ENCODE measurements around the gene ADGRV1. TPM values are rescaled to one million over a fixed set of nuclear protein-coding genes. Genes with fewer than 3 reads are reported as not detected.

ADGRV1 gene, protein sequence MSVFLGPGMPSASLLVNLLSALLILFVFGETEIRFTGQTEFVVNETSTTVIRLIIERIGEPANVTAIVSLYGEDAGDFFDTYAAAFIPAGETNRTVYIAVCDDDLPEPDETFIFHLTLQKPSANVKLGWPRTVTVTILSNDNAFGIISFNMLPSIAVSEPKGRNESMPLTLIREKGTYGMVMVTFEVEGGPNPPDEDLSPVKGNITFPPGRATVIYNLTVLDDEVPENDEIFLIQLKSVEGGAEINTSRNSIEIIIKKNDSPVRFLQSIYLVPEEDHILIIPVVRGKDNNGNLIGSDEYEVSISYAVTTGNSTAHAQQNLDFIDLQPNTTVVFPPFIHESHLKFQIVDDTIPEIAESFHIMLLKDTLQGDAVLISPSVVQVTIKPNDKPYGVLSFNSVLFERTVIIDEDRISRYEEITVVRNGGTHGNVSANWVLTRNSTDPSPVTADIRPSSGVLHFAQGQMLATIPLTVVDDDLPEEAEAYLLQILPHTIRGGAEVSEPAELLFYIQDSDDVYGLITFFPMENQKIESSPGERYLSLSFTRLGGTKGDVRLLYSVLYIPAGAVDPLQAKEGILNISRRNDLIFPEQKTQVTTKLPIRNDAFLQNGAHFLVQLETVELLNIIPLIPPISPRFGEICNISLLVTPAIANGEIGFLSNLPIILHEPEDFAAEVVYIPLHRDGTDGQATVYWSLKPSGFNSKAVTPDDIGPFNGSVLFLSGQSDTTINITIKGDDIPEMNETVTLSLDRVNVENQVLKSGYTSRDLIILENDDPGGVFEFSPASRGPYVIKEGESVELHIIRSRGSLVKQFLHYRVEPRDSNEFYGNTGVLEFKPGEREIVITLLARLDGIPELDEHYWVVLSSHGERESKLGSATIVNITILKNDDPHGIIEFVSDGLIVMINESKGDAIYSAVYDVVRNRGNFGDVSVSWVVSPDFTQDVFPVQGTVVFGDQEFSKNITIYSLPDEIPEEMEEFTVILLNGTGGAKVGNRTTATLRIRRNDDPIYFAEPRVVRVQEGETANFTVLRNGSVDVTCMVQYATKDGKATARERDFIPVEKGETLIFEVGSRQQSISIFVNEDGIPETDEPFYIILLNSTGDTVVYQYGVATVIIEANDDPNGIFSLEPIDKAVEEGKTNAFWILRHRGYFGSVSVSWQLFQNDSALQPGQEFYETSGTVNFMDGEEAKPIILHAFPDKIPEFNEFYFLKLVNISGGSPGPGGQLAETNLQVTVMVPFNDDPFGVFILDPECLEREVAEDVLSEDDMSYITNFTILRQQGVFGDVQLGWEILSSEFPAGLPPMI (N-terminal part only)
- 1 to 10 TPM in 1 of 2 donors, not detected in 1; 1.4 TPM for total RNA-seq

DNA sequence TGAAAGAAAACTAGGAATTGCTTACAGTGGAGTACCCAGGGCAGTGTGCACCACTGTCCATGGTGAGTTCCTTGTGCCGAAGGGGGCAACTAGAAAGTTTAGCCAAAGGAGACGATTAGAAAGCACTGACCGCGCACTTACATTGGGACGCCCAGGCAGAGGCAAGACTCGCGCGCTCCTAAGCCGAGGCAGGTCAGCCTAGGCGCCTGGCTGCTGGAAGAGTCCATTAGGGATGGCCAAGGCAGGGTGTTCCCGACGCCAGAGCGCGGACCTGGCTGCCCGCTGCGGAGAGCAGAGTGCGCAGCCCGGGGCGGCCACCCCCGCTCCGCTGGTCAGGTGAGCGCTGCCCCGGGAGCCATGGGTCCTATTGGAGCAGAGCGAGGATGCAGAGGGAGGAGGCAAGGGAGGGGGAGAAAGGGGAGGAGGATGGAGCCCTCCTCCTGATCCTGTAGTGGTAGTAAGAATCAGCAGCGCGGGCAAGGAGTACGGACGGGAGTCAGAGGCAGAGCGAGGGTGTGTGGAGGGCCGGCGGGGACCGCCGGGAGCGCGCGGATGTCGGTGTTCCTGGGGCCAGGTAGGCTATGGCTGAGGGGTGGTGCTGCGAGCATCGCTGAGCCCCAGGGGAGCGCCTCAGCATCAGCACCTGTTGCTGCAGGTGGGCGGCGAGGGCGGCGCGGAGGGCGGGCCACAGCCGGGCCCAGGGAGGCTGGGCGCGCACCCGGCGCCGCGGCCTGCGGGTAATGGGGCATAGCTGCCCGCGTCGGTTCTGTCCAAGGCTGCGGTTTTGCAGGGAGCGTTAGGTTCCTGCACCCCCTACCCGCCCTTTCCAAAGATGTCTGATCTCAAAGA, at the start of gene ADGRV1:
Gene ADGRV1, plus strand, starts transcription at position 454 of the 849 bp plus-strand sequence. Its CDS starts 99 bp downstream, at position 553.
- peak within 1 kb of the TSS; percentile 62 for H3K4me3 ChIP-seq
- TF ChIP-seq, protein P1, sequence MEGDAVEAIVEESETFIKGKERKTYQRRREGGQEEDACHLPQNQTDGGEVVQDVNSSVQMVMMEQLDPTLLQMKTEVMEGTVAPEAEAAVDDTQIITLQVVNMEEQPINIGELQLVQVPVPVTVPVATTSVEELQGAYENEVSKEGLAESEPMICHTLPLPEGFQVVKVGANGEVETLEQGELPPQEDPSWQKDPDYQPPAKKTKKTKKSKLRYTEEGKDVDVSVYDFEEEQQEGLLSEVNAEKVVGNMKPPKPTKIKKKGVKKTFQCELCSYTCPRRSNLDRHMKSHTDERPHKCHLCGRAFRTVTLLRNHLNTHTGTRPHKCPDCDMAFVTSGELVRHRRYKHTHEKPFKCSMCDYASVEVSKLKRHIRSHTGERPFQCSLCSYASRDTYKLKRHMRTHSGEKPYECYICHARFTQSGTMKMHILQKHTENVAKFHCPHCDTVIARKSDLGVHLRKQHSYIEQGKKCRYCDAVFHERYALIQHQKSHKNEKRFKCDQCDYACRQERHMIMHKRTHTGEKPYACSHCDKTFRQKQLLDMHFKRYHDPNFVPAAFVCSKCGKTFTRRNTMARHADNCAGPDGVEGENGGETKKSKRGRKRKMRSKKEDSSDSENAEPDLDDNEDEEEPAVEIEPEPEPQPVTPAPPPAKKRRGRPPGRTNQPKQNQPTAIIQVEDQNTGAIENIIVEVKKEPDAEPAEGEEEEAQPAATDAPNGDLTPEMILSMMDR (IDR thresholded peaks at IDR 0.05) = no peak
- no peaks in the 10 kb centered on the region for H3K9me3 ChIP-seq
- no peak for DNase-seq (ENCODE audit: low spot score)
- peaks cover 16% of the 10 kb centered on the region for H3K27me3 ChIP-seq (replicated peaks; ENCODE audit: insufficient read depth)
- H3K4me1 ChIP-seq (ENCODE audit: control insufficient read depth in 1 of 2, low read depth in 2 of 2) = peaks cover 10 to 11% of the 10 kb centered on the region in 2 donors
- no peaks in the 10 kb centered on the region for H3K36me3 ChIP-seq
- H3K27ac ChIP-seq = no peak within 1 kb of the TSS
- no peak for ATAC-seq (ENCODE audit: insufficient number of reproducible peaks, low FRiP score, low read depth)

DNA sequence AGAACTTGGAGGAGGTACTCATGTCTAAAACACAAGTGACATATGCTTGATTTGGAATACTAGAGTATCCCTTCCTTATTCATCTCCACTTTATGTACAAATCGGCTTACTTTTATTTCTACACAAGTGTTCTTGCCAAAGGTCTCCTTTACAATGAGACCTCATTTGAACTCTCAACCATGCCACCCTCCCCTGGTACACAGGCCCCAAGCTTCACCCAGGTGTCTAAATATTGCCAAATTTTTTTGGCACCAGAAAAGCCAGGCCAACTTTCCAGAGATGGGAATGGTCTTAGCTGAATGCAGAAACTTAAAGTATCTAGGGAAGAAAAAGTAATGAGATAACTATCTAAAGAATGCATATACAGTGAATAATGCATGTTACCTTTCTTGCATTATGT, 48.2 kb upstream of the ADGRV1 start:
- Histone ChIP-seq H3K36me3 (no peaks in the 10 kb centered on the region), H3K4me1 (ENCODE audit: control insufficient read depth in 1 of 2, low read depth in 2 of 2) (no peaks in the 10 kb centered on the region), H3K4me3 (no peak overlapping the region), H3K27ac (no peak overlapping the region), H3K27me3 (replicated peaks; ENCODE audit: insufficient read depth) (no peaks in the 10 kb centered on the region), H3K9me3 (no peaks in the 10 kb centered on the region)
- ATAC-seq (ENCODE audit: insufficient number of reproducible peaks, low FRiP score, low read depth) = no peak
- TF ChIP-seq, protein P1 (IDR thresholded peaks at IDR 0.05) = no peak
- DNase-seq (ENCODE audit: low spot score) = no peak

DNA sequence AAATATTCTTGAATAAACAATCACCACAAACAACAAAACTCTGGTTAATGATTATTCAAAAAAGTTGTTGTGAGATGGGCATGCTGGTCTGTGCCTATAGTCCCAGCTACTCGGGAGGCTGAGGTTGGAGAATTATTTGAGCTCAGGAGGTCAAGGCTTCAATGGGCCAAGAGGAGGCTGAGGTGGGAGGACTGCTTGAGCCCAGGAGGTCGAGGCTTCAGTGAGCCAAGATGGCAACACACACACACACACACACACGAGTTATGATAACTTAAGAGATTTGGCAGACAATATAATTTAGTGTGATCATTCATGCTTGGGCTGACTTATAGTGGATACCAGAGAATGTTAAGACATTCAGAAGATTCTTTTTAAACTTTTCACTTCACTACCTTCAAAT, 44.1 kb upstream of the ADGRV1 start:
- Histone ChIP-seq H3K4me3 (no peak overlapping the region), H3K27me3 (replicated peaks; ENCODE audit: insufficient read depth) (no peaks in the 10 kb centered on the region), H3K36me3 (no peaks in the 10 kb centered on the region), H3K27ac (no peak overlapping the region), H3K4me1 (ENCODE audit: control insufficient read depth in 1 of 2, low read depth in 2 of 2) (no peaks in the 10 kb centered on the region), H3K9me3 (no peaks in the 10 kb centered on the region)
- TF ChIP-seq, protein P1 (IDR thresholded peaks at IDR 0.05) = no peak
- ATAC-seq (ENCODE audit: insufficient number of reproducible peaks, low FRiP score, low read depth) (no peak), DNase-seq (ENCODE audit: low spot score) (no peak)

DNA sequence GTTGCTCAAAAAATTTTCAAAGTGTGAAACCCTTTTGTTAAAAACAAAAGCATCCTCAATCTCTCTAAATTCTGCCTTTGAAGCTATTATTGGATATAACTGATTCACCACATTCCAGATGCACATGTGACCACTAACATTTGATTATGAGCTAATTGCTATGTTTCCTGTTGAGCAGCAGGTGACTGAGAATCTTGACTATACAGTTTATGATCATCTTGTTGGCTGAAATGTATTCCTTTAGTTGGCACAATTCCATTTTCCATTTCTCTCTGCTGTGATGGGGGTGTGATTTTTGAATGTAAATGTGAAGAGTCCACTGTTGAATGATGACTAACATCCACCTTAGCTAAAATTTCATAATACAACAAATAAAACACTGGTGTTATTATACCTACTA, 39.9 kb upstream of the ADGRV1 start:
- no peaks in the 10 kb centered on the region for H3K9me3 ChIP-seq
- H3K27ac ChIP-seq = no peak overlapping the region
- TF ChIP-seq, protein P1 (IDR thresholded peaks at IDR 0.05) = no peak
- DNase-seq (ENCODE audit: low spot score) (no peak), ATAC-seq (ENCODE audit: insufficient number of reproducible peaks, low FRiP score, low read depth) (no peak)
- no peak overlapping the region for H3K4me3 ChIP-seq
- H3K4me1 ChIP-seq (ENCODE audit: control insufficient read depth in 1 of 2, low read depth in 2 of 2) = no peaks in the 10 kb centered on the region
- H3K27me3 ChIP-seq (replicated peaks; ENCODE audit: insufficient read depth) = no peaks in the 10 kb centered on the region
- no peaks in the 10 kb centered on the region for H3K36me3 ChIP-seq
